CD4-positive, alpha-beta T cell treated with Interleukin-17A for 1 hour (primary cell): ENCODE results near the gene NFRKB.

Source experiments
- DNase-seq: peaks from one replicate; pipeline ENCODE4 v3.0.0-alpha.2; 2020

NFRKB gene

DNA sequence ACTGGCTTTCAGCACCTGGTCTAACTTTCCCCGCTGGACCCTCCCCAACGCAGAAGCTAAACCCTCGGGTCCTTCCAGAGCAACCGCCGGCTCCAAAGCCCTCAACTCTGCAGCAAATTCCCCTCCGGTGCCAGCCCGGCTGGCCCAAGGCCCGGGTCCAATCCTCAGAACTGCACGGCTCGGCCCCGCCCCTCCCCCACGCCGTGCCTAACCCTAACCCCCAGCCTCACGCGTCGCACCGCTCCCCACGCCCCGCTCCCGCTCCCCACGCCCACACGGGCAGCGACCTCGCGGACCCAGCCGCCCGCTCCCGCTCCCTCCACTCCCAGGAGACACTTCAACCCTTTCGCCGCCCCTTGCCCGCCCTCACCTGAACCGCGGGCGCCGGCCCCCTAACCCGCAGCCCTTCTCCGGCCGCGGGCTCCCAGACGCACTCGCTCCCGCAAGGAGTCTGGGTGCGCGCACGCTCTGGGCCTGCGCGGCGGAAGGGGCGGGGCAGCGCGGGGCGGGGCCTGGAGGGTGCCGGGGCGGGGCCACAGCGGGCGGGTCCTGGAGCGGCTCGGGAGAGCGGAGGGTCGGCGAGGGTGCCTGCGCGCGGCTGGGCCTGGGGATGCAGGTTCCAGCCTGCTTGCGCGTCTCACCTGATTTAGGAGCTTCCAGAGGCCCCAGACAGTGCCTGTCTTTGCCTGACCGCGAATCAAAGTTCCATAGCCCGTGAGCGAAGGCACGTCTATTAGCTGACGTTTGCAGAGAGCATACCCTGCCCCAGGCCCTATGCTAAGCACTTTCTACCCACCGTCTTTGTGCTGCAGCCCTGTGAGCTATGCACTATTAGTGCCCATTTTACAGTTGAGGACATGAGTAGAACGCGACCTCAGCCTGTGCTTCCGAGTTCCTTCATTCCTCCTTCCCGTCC lies at the start of gene NFRKB:
TSS of gene NFRKB (minus strand) at position 453 of the 916 bp plus-strand sequence. CDS start 2,729 bp downstream, outside the sequence.
- DNase-seq: peak; percentile 89

DNA sequence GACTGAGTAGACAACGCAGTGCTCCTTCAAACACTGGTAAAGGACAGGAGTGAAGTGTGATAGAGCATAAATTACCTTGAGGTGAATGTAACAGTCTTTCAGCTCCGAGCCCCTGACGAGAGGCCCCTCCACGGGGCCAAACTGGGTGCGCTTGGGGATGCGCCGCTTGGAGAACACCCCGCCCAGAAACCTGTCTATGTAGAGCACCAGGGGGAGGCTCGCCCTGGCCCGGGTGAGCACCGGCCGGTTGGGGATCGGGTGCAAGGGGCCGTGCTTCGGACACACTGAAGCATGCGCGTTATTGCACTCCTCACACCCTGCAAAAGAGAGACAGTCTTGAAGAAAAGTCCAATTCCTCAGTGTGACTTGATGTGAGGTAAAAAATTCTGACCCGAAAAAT lies 49.3 kb upstream of the NFRKB start:
- DNase-seq: no peak

DNA sequence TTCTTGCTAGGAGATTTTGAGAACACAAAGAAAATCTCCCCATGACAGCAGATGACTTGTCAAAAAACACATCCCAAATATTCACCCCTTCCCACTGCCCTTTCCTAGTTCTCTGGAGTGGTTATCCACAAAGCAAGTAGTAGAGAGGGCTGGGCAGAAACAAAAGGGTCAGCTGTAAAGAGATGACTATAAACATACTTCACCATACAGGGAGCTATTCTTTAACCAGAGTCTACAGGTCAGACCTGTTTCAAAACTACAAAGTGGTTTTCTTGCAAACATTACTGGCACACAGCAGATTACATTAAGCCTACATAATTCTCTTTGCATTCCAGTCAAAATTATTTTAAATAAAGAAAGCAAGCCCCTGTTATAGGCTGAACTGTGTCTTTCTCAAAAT lies 47.7 kb upstream of the NFRKB start:
- DNase-seq: no peak

DNA sequence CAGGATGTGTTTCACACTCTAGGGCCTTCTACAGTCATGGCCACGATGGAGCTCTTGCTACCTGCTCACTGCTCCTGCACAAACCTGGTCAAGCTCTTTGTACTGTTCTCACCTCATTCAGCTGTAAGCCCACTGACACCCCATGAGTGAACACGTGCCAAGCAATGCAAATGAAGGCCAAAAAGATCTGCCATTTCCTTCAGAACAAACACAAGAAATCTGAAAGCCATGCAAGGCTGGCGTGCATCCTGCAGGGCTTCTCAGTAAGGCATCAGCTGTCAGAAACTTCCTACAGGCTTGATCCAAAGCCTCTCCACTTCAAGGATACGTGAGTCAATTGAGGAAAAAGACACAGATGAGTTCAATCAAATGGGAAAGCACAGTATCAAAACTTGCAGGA lies 44.1 kb upstream of the NFRKB start:
- DNase-seq: no peak

DNA sequence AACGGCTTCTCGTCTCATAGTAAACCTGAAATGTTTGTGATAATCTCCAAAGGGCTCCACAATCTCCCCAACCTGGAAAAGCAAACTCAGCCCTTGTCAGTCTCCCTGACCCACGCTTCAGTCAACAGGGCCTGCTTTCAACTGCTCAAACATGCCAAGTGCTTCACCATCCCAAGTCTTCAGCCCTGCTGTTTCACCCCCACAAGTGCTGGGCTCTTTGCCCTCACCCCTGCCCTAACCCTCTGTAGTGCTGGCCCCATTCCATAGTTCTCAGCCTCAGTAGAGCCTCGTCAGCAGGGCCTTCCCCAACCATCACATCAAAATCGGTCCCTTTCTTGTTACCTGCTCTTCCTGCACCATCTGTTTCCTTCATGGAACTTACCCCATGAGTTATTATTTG lies 43.4 kb upstream of the NFRKB start:
- no peak for DNase-seq

DNA sequence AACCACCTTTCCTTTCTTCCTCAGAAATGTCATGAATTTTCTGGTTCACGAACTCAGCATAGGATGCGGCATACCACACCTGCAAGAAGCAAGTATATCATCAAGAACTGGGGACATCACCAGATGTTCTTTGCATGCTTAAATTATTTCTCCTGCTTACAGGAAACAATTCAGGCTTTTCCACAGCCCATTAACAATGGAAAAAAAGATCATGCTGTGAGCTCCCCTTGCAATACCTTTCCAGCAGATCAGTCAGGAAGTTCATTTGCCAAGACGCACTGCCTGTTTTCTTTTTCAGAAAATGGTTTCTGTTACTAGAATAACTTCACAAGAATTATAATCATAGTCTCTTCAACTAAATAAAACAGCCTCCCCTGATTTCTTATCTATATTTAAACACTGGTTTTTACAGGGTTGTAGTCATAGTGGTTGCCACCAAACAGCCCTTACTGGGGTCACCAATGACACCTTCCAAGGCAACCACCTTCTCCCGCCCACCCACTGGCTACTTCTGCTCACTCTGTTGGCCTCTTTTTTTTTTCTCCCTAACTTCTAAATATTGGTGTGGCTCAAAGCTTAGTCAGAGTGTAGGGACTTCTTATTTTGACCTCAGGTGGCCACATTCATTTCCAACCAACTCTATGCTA lies 42.3 kb upstream of the NFRKB start:
- DNase-seq: no peak

DNA sequence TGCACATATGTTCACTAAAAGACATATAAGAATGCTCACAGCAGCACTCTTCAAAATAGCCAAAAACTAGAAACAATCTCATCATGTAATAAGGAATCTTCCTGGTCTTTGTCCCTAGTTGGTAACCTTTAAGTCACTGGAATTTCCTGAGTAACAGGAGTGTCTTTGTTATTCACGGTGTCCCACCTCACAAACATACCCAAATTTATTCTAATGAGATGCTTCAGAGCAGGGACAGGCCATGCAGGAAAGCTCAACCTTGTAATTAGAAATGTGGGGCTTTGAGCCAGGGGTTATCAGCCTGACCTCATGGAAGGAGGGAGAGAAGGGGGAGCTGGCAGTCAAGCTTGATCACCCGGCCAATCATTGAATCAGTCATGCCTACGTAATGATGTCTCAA lies 40.3 kb upstream of the NFRKB start:
- no peak for DNase-seq

DNA sequence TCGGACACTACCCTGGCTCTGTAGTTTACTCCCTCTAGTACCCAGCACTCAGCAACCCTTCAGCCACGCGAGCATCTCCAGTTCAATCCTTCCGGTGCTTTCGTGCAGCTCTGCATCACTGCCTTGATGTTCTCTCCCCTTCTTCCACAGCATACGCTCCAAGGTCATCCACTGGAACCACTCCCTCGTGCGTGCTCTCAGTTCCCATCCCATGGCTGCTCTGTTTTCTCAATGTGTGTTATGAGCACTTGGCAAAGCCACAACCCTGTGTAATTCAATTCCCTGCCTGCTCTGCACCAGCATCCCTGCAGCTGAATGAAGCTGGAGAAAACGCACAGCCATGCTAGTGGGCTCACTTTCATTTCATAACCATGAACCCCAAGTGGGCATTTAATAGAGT lies 38.5 kb upstream of the NFRKB start:
- no peak for DNase-seq

DNA sequence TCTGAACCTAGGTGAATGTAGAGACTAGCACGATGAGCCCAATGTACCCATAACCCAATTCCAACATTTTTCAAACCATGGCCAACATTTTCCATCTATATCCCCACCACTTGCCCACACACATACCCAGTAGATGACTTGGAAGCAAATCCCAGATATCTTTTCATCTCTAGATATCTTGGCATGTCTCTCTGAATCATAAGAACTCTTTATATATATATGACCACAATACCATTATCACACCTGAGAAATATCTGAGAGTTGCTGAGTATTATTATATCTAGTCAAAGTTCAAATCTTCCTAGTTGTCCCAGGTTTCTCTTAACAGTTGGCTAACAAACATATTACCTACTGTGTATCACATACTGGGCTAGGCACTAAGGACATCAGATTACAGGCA lies 37.9 kb upstream of the NFRKB start:
- DNase-seq: no peak

DNA sequence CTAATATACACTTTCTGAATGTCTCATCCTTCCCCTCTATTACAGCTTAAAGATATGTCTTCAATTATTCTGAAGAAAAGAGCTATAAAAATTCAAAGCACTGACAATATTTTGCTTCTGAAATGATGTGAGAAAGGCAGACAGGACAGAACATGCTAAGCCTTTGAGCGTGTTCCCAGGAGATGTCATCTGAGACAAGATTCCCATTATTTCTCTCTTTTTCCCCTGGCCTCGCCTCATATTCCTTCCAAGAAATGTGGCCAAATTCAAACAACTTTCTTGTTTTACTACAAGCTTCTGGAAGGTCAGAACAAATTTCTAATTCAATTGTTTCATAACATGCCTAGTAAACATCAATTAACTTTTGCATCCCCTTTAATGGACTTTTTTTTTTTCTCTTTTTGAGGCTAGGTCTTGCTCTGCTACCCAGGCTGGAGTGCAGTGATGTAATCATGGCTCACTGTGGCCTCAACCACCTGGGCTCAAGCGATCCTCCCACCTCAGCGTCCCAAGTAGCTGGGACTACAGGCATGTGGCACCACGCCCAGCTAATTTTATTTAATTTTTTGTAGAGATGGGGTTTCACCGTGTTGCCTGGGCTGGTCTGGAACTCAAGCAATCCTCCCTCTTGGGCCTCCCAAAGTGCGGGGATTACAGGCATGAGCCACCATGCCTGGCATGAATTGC lies 37.1 kb upstream of the NFRKB start:
- no peak for DNase-seq

DNA sequence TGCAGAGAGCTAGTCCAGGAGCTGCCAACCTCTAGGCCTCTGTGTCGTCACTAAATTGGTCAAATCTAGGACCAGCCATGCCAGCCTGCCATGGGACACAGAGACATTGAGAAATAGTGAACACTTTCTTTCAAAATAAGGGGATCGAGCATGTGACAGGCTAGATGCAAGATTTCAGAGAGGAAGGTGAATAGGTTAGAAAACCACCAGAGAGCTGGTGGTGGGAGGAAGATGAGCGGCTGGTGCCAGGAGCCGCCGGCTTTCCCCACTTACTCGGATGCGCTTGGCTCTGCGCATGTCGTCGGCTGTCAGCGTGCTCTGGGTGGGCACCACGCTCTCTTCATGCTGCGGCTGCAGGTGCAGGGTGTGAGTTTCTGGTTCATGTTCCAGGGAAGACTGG lies 35.4 kb upstream of the NFRKB start:
- no peak for DNase-seq

DNA sequence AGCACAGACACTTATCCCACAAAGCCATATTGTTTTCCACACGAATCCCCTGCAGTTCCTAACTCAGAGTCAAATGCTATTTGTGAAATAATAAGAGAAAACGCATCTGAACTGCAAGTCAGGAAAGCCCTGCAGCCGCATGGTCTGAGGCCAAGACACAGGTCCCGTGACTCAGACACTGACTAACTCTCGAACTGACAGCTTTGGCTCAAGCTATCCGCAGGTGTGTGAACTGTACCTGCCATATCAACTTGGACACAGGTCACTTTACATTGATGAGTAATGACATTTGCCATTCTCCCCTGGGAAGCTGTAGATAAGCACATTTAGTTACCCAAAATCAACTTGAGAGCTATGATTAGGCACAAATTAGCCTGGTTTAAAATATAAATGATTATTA lies 34.9 kb upstream of the NFRKB start:
- DNase-seq: no peak

DNA sequence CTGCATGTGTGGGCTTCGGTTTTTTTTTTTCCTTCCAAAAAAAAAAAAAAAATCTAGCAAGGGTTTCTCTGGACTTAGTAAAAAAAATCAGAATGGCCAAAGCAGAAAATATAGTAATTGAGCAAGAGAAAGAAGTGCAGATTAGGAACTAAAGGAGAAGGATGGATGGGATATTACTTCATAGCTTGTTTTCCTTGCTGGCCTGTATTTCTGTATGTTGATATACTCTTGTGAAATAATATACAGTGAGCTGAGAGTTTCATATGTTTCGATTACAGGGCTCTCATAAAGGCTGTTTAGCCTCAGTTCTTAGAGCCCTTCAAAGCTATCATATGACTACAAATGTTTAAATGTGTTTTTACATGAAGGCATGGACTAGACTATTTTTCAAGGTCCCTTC lies 34.3 kb upstream of the NFRKB start:
- no peak for DNase-seq

DNA sequence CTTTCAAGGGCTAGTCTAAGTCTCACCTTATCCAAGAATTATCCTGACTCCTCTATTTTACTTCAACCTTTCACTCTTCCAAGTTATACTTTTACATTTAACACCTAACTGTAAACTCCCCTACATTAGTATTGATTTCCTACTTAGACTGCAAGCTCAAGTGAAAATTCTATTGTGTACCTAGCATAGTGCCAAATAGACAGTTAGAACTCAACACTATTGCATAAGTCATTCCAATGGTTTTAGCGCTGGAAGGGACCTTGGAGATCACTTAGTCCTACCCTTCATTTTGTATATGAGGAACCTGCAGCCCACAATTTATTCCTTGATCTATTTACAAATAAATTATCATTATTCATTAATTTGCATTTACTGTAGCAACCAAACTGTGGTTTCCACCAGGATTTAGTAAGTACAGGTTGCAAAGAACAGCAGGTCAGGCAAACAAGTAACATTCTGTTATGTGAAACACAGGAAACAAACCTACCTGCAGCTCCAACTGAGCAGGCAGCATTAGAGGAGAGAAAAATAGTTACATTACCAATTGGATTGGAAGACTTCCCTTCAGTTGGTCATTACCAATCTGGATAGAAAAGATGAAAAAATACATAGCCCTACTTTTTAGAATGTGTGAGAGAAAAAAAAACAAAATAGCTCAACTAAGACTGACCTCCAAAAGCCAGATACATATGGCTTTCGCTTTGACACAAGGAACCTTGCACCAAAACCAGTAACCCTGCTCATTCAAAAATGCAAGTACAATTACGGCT lies 33.7 kb upstream of the NFRKB start:
- DNase-seq: no peak

DNA sequence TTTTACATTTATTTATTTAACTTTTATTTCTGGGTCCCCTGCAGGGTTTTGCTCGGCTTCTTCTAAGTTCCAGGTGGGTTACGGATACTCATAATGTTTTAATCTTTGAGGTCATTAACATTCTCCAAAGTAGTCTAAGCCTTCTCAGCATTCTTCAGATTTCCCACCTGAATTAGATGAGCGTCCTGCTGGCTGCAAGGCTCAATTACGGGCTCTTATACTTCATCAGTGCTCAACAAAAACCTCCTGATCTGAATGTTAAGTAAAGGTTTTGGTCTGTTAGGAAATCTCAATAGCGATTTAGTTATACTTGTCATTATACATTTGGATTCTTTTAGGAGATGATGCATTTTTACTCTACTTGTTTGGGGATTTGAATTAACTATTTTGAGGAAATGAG lies 27.3 kb upstream of the NFRKB start:
- no peak for DNase-seq

DNA sequence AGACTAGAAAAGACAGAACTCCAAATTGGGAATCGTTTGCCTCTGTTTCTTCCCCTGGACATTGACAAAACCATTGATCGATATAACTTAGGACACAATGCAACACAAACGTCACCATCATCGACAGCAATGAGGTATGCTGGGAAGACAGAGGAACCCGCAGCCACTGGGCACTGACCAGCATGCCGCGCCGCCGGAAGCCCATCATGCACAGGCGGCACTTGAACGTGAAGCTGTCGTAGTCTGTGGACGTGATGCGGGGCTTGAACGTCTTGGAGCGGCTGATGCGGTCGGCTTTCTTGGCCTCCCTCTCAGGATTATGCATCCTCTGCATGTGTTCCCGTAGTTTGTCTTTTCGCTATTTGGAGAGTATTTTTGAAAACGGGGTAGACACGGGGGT lies 23.0 kb upstream of the NFRKB start:
- DNase-seq: no peak

DNA sequence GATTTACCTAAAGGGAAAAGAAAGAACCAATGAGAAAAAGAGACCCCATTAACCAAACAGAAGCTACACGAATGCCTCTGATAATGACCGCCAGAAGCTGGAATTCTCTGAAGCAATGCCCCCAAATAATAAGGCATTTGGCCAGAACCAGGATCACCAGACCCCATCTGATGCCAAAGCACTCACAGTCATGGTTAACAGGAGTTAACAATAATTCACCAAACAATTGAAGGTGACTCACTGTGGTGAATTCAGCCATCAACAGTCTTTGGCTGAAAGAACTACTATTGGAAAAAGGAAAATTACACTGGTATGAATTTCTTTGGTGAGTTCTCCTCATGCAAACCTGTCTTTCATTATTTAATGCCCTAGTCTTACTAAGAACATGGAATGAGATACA lies 21.9 kb upstream of the NFRKB start:
- no peak for DNase-seq

DNA sequence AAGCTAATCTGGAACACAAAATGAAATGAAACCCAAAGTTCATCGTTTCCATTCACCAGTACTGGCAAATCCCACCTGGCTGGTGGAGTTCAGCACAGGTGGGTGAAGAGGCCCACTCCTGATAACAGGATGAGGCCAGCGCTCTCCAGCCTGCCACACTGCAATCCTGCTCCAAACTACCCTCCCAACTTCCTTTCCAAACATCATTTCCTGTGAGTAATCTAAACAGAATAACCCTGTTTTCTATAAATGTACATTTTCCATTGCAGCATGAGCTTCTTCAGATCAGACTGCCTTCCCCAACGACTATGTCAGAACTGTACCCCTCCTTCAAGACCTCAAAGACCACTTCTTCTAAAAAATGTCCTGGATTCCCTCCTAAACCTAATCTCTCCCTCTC lies 15.9 kb upstream of the NFRKB start:
- no peak for DNase-seq

DNA sequence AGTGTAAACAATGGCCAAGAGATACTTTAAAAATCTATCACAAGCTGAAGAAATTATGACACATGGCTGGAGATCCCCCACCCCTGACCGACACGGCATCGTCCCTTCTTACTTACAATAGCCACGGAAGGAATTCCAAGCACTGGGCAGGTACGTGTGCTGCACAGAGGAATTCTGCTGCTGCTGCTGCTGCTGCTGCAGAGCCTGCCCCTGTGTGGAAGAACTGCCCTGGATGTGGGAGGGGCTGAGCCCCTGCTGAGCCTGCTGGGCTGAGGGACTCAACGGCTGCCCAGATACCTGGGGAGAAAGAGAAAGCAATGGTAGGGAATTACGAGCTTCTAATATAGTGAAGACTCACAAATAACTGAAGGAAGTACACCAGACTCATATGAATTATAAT lies 15.0 kb upstream of the NFRKB start:
- DNase-seq: no peak

DNA sequence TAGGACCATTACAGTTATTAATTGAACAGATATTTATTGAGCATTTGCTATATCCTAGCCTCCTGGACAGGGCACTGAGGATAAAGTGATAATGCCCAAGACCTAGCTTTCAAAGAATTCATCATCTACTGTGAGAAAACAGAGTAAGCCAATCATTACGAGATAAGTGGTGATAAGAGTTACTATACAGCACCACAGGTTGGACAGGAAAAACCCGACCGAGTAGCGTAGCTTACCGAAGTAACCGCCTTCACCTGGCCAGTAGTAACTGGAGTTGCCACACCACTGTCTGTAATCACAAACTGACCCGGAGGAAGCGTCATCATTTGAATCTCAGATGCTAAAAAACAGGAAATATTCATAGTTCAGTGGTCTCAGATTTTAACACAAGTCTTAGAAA lies 10.0 kb upstream of the NFRKB start:
- no peak for DNase-seq

DNA sequence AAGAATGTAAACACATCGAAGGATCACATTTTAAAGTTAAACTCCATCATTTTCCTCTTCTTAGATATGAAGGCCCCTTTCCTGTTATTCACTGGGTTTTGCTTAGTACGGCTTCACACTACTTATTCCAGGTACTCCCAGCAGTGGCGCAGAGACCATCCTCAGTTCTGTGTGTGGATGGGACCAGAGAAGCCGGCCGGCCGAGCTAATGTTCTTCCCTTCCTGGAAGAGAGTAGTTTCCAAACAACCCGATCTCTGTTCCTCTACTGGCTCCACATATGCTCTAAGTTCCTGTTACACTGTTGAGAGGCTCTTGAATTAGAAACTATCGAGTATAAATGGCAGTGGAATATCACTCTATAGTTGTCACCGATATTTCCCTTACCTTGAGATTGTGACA lies 684 bp upstream of the NFRKB start:
- peak; percentile 1 for DNase-seq

DNA sequence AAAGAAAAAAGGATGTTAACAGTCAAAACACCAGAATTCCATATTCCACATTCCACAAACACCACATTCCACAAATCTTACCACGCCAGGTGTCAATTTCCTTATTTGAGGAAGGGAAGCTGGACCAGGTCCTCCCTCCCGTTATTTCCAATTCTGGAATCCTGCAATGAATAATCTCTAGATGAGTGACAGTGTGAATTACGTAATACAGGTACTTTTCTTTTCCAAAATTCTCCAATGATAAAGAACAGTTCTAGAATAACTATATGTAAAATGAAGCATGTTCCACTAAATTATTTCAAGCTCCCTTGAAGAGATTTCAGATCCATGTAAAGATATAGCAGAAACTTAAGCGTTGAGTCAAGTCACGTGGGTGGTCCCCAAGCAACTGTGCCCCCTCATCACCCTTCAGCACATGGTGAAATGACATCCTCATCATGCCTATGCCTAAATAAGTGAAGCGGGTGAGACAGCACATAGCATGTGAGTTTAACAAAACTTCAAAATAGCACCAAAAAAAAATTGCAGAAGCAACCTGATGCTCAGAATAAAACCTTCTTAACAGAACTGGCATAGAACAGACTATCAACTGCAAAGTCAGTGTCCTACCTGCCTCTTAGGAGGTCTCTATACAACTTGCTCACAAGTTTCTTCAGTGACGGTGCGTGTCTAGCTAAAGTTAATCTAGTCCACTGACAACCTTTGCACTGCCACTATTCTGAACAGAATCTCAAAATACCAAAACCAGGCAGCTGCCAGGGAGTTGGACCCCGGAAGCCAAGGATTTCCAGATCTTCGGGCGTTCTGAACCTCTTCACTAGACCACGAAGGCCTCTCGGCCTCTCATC lies 876 bp downstream of the NFRKB start:
- no peak for DNase-seq
